Measurements from ENCODE around the gene KRT27. TPM values are rescaled to one million over a fixed set of nuclear protein-coding genes. Genes with fewer than 3 reads are reported as not detected.

Gene KRT27
- total and polyA plus RNA-seq, 2 donors (not counting 3 experiments of a cell fraction or from before 2014, with no cell fraction given) = not detected

DNA sequence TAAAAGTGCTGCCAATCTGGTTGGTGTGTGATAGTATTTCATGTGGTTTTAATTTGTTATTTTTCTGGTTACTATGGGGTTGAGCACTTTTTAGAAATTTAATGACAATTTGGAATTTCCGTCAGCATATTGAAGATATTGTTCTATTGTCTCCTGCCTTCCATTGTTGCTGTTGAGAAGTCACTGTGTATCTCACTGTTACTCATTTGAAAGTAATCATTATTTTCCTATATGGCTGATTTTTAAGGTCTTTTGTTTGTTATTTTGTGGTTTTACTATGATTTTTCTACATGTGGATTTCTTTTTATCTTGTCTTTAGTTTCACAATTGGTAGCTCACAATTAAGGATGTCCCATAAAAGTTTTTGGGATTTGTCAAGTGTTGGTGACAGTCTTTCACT, 18.6 kb downstream of the KRT27 start:
- Histone ChIP-seq H3K27me3 (ENCODE audit: control insufficient read depth in 2 of 2, insufficient read depth in 2 of 2, low read length in 2 of 2) (peaks cover 2 to 5% of the 10 kb centered on the region in 2 experiments), H3K9me1 (replicated peaks; ENCODE audit: control insufficient read depth, extremely low read depth, insufficient read depth, low read length) (no peaks in the 10 kb centered on the region), H3K9ac (replicated peaks; ENCODE audit: extremely low read depth, insufficient read depth, low read length) (no peak overlapping the region), H3K4me1 (ENCODE audit: control insufficient read depth, extremely low read depth, insufficient read depth, low read length) (no peaks in the 10 kb centered on the region), H3K4me3 (replicated peaks in 1 of 3; ENCODE audit: insufficient read depth in 1 of 3, low read depth in 1 of 3, low read length in 3 of 3) (no peak overlapping the region), H3K27ac (ENCODE audit: insufficient read depth, low read depth, low read length) (no peak overlapping the region), H3K79me2 (ENCODE audit: control insufficient read depth, insufficient read depth, low read length) (no peaks in the 10 kb centered on the region), H3K9me3 (replicated peaks; ENCODE audit: control insufficient read depth, insufficient read depth, low read length) (no peaks in the 10 kb centered on the region), H4K20me1 (replicated peaks; ENCODE audit: control insufficient read depth, extremely low read depth, insufficient read depth, low read length) (no peaks in the 10 kb centered on the region), H3K36me3 (ENCODE audit: control insufficient read depth in 2 of 2, extremely low read depth in 1 of 2, insufficient read depth in 2 of 2, low read length in 2 of 2) (no peaks in the 10 kb centered on the region), H3K4me2 (ENCODE audit: insufficient read depth, low read length) (no peak overlapping the region), H2AFZ (ENCODE audit: low read depth, low read length) (no peak overlapping the region)
- dilution Hi-C loops (cut with MboI; ENCODE audit: extremely low pct_ligation_motif_present, low sequenced_read_pairs) = no loop called here
- intact Hi-C loops (cut with micrococcal nuclease) = no loop called here
- FAIRE-seq (no peak), DNase-seq (ENCODE audit: low read depth, low spot score) (no peak)
- TF ChIP-seq FOS (IDR thresholded peaks at IDR 0.05; ENCODE audit: borderline replicate concordance, insufficient read depth, low read length) = no peak
- no peak for TF ChIP-seq MAX (IDR thresholded peaks at IDR 0.05; ENCODE audit: insufficient read depth, insufficient read length)
- no peak for TF ChIP-seq CTCF (IDR thresholded peaks at IDR 0.05; ENCODE audit: extremely low read depth in 1 of 2, insufficient read depth in 1 of 2, low read depth in 1 of 2, low read length in 2 of 2)
- TF ChIP-seq EZH2 (IDR thresholded peaks at IDR 0.05; ENCODE audit: borderline replicate concordance, low read depth, low read length, severe bottlenecking) = no peak
- TF ChIP-seq GATA2 (IDR thresholded peaks at IDR 0.05; ENCODE audit: insufficient read depth, insufficient read length, low read depth, low read length) = no peak
- ChIA-PET POLR2A (no interaction called here), CTCF (no interaction called here)
- no TSS peak for BruUV-seq (replicated peaks)
